Upper lobe of left lung (tissue), 4 donors: ENCODE results near the gene RGMB.

ENCODE experiments used
- CTCF ChIP-seq, 6 experiments: fragments of 450-650 bp in 4 of 6; fragments of 200-600 bp in 2 of 6; sonication (generic) in 2 of 6; IDR thresholded peaks; one replicate each; pipeline ENCODE4 v1.5.1; 2016 to 2019; ENCODE audit warnings: antibody characterized with exemption in 6 of 6
- EP300 ChIP-seq, 4 donors: sonication (generic); formaldehyde crosslinking; IDR thresholded peaks; one replicate each; pipeline ENCODE4 v1.5.1; 2017; ENCODE audit warnings: antibody characterized with exemption in 4 of 4, control low read depth in 2 of 4
- POLR2A ChIP-seq, 4 donors: fragments of 450-650 bp; IDR thresholded peaks; one replicate each; pipeline ENCODE4 v1.5.1; 2016 to 2017; ENCODE audit warnings: antibody characterized with exemption in 4 of 4, mild to moderate bottlenecking in 2 of 4
- POLR2AphosphoS5 ChIP-seq, 2 donors: sonication (generic); formaldehyde crosslinking; IDR thresholded peaks; one replicate each; pipeline ENCODE4 v1.5.1; 2017; ENCODE audit warnings: antibody characterized with exemption in 2 of 2

DNA sequence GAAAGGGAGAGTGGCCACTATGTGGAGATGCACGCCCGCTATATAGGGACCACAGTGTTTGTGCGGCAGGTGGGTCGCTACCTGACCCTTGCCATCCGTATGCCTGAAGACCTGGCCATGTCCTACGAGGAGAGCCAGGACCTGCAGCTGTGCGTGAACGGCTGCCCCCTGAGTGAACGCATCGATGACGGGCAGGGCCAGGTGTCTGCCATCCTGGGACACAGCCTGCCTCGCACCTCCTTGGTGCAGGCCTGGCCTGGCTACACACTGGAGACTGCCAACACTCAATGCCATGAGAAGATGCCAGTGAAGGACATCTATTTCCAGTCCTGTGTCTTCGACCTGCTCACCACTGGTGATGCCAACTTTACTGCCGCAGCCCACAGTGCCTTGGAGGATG lies 19.8 kb downstream of the RGMB start:
- TF ChIP-seq CTCF (IDR thresholded peaks at IDR 0.05), result no peak
- TF ChIP-seq POLR2A (IDR thresholded peaks at IDR 0.05), result no peak
- TF ChIP-seq POLR2AphosphoS5 (IDR thresholded peaks at IDR 0.05), result no peak
- TF ChIP-seq EP300 (IDR thresholded peaks at IDR 0.05), result no peak
